ENCODE data around the gene SSBP4. TPM values are rescaled to one million over a fixed set of nuclear protein-coding genes. Genes with fewer than 3 reads are reported as not detected.

SSBP4 gene
- total and polyA plus RNA-seq, 9 donors = 77.1 to 156 (median 118) TPM

- Histone ChIP-seq H3K4me1 (ENCODE audit: control insufficient read depth, insufficient read depth, low read length) (peaks cover 27% of the 10 kb centered on the region), H3K27me3 (ENCODE audit: control insufficient read depth, insufficient read depth, low read length) (peaks cover 29% of the 10 kb centered on the region), H3K4me3 (ENCODE audit: low read length) (no peak overlapping the region), H3K27ac (ENCODE audit: low read length) (no peak overlapping the region), H3K36me3 (ENCODE audit: control insufficient read depth, insufficient read depth, low read length) (no peaks in the 10 kb centered on the region), H3K9me3 (replicated peaks; ENCODE audit: control insufficient read depth, low read depth, low read length) (no peaks in the 10 kb centered on the region)
- 100% methylated on average over 1 of the region's 3 CpGs for WGBS (ENCODE audit: insufficient coverage)
- DNase-seq = no peak
Measured at GRCh38 chr19:18385359-18385674, 33.9 kb upstream of the SSBP4 start.

- peaks cover 21% of the 10 kb centered on the region for H3K4me1 ChIP-seq (ENCODE audit: control insufficient read depth, insufficient read depth, low read length)
Measured at GRCh38 chr19:18385675-18386542, 33.3 kb upstream of the SSBP4 start, which contains the start of gene GDF15. TSS of gene GDF15 (plus strand) at chr19:18386158. CDS start at chr19:18386190, 32 bp downstream.

DNA sequence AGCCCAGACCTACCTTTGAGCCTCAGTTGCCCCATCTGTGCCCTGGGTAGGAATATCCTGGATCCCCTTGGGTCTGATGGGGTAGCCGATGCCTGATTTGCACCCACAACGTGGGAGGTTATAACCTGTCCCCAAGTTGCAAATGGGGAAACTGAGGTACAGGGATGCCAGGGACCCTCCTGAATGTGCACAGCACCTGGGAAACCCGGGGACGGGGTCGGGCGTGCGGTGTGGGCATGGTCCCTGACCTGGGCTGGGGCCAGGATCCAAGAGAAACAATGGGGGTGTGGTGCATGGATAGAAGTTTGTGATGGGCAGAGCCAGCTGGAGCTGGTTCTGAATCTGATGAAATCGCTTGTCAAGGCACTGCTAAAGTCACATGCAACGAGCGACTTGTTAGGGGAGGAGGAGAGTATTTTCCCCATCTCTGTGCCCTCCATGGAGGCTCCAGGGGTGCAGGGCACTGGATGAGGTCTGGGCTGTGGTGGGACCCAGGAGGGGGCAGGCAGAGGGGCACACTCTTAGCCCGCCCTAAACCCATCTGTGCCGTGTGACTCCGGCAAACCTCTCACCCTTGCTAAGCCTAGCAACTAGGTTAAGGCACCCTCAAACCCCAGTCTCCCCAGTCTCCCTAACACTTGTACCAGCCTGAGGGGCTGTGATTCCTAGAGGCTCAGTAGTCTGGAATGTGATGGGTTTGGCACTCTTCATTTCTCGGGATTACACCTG lies 32.5 kb upstream of the SSBP4 start:
- Histone ChIP-seq H3K36me3 (ENCODE audit: control insufficient read depth, insufficient read depth, low read length) (no peaks in the 10 kb centered on the region), H3K4me3 (ENCODE audit: low read length) (no peak overlapping the region), H3K4me1 (ENCODE audit: control insufficient read depth, insufficient read depth, low read length) (peaks cover 21% of the 10 kb centered on the region), H3K9me3 (replicated peaks; ENCODE audit: control insufficient read depth, low read depth, low read length) (peaks cover 2% of the 10 kb centered on the region), H3K27me3 (ENCODE audit: control insufficient read depth, insufficient read depth, low read length) (peaks cover 37% of the 10 kb centered on the region), H3K27ac (ENCODE audit: low read length) (no peak overlapping the region)
- WGBS (ENCODE audit: insufficient coverage) = 82% methylated on average over 10 of the region's 14 CpGs
- no peak for DNase-seq

More at GRCh38 chr19:18385675-18386542, 33.3 kb upstream of the SSBP4 start, which contains the start of gene GDF15:
- DNase-seq = peak; percentile 53
- WGBS (ENCODE audit: insufficient coverage) = 33% methylated on average over 29 of the region's 33 CpGs
- Histone ChIP-seq H3K27ac (ENCODE audit: low read length) (no peak within 1 kb of the TSS), H3K4me3 (ENCODE audit: low read length) (no peak within 1 kb of the TSS), H3K27me3 (ENCODE audit: control insufficient read depth, insufficient read depth, low read length) (peaks cover 35% of the 10 kb centered on the region), H3K9me3 (replicated peaks; ENCODE audit: control insufficient read depth, low read depth, low read length) (peaks cover 2% of the 10 kb centered on the region), H3K36me3 (ENCODE audit: control insufficient read depth, insufficient read depth, low read length) (no peaks in the 10 kb centered on the region)

DNA sequence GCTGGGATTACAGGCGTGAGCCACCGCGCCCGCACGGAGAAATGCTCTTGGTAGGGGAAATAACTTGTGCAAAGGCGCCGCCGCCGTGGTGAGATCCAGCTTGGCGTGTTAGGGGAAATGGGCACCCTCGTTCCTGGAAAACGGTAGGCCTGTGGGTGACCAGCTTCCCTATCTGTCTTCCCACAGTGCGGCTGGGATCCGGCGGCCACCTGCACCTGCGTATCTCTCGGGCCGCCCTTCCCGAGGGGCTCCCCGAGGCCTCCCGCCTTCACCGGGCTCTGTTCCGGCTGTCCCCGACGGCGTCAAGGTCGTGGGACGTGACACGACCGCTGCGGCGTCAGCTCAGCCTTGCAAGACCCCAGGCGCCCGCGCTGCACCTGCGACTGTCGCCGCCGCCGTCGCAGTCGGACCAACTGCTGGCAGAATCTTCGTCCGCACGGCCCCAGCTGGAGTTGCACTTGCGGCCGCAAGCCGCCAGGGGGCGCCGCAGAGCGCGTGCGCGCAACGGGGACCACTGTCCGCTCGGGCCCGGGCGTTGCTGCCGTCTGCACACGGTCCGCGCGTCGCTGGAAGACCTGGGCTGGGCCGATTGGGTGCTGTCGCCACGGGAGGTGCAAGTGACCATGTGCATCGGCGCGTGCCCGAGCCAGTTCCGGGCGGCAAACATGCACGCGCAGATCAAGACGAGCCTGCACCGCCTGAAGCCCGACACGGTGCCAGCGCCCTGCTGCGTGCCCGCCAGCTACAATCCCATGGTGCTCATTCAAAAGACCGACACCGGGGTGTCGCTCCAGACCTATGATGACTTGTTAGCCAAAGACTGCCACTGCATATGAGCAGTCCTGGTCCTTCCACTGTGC lies 30.9 kb upstream of the SSBP4 start:
- peak; percentile 85 for DNase-seq
- no peak overlapping the region for H3K27ac ChIP-seq (ENCODE audit: low read length)
- H3K4me3 ChIP-seq (ENCODE audit: low read length) = peak overlapping the region; percentile 26
- 7% methylated on average over 86 of the region's 86 CpGs for WGBS (ENCODE audit: insufficient coverage)
- H3K4me1 ChIP-seq (ENCODE audit: control insufficient read depth, insufficient read depth, low read length) = peaks cover 21% of the 10 kb centered on the region
- H3K36me3 ChIP-seq (ENCODE audit: control insufficient read depth, insufficient read depth, low read length) = no peaks in the 10 kb centered on the region
- H3K27me3 ChIP-seq (ENCODE audit: control insufficient read depth, insufficient read depth, low read length) = peaks cover 37% of the 10 kb centered on the region
- peaks cover 2% of the 10 kb centered on the region for H3K9me3 ChIP-seq (replicated peaks; ENCODE audit: control insufficient read depth, low read depth, low read length)

DNA sequence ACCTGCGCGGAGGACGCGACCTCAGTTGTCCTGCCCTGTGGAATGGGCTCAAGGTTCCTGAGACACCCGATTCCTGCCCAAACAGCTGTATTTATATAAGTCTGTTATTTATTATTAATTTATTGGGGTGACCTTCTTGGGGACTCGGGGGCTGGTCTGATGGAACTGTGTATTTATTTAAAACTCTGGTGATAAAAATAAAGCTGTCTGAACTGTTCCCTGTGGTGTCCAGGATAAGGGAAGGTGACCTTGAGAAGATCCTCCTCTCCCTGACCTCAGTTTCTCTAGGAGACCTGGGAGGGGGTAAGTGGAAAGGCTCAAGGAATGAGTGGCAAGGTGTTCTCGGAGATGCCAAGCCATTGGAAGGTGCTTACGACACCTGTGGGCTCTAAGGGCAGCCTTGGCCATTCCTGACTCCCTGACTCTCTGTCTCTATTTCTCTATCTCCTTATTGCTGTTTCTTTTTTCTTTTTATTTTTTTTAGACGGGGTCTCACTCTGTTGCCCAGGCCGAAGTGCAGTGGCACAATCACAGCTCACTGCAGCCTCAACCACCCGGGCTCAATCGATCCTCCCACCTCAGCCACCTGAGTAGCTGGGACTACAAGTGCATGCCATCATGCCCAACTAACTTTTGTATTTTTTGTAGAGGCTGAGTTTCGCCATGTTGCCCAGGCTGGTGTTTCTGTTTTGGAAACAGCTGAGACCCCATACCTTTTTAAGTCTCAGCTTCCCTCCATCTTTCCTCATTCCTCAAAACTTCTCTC lies 30.1 kb upstream of the SSBP4 start:
- no peak overlapping the region for H3K27ac ChIP-seq (ENCODE audit: low read length)
- H3K4me3 ChIP-seq (ENCODE audit: low read length) = no peak overlapping the region
- H3K27me3 ChIP-seq (ENCODE audit: control insufficient read depth, insufficient read depth, low read length) = peaks cover 37% of the 10 kb centered on the region
- WGBS (ENCODE audit: insufficient coverage) = 84% methylated on average over 3 of the region's 13 CpGs
- peaks cover 2% of the 10 kb centered on the region for H3K9me3 ChIP-seq (replicated peaks; ENCODE audit: control insufficient read depth, low read depth, low read length)
- DNase-seq = no peak
- H3K4me1 ChIP-seq (ENCODE audit: control insufficient read depth, insufficient read depth, low read length) = peaks cover 21% of the 10 kb centered on the region
- no peaks in the 10 kb centered on the region for H3K36me3 ChIP-seq (ENCODE audit: control insufficient read depth, insufficient read depth, low read length)

GRCh38 chr19:18389726-18390064 lies 29.5 kb upstream of the SSBP4 start:
- H3K36me3 ChIP-seq (ENCODE audit: control insufficient read depth, insufficient read depth, low read length) = no peaks in the 10 kb centered on the region
- H3K27ac ChIP-seq (ENCODE audit: low read length) = no peak overlapping the region
- H3K9me3 ChIP-seq (replicated peaks; ENCODE audit: control insufficient read depth, low read depth, low read length) = peaks cover 2% of the 10 kb centered on the region
- no peak overlapping the region for H3K4me3 ChIP-seq (ENCODE audit: low read length)
- peaks cover 21% of the 10 kb centered on the region for H3K4me1 ChIP-seq (ENCODE audit: control insufficient read depth, insufficient read depth, low read length)
- peaks cover 37% of the 10 kb centered on the region for H3K27me3 ChIP-seq (ENCODE audit: control insufficient read depth, insufficient read depth, low read length)
- no peak for DNase-seq

- peaks cover 37% of the 10 kb centered on the region for H3K27me3 ChIP-seq (ENCODE audit: control insufficient read depth, insufficient read depth, low read length)
- H3K4me1 ChIP-seq (ENCODE audit: control insufficient read depth, insufficient read depth, low read length) = peaks cover 21% of the 10 kb centered on the region
- peaks cover 2% of the 10 kb centered on the region for H3K9me3 ChIP-seq (replicated peaks; ENCODE audit: control insufficient read depth, low read depth, low read length)
- DNase-seq = no peak
- no peaks in the 10 kb centered on the region for H3K36me3 ChIP-seq (ENCODE audit: control insufficient read depth, insufficient read depth, low read length)
- WGBS (ENCODE audit: insufficient coverage) = 84% methylated on average over 2 of the region's 6 CpGs
- H3K4me3 ChIP-seq (ENCODE audit: low read length) = no peak overlapping the region
- H3K27ac ChIP-seq (ENCODE audit: low read length) = no peak overlapping the region
Measured at GRCh38 chr19:18390065-18390907, 28.9 kb upstream of the SSBP4 start.

DNA sequence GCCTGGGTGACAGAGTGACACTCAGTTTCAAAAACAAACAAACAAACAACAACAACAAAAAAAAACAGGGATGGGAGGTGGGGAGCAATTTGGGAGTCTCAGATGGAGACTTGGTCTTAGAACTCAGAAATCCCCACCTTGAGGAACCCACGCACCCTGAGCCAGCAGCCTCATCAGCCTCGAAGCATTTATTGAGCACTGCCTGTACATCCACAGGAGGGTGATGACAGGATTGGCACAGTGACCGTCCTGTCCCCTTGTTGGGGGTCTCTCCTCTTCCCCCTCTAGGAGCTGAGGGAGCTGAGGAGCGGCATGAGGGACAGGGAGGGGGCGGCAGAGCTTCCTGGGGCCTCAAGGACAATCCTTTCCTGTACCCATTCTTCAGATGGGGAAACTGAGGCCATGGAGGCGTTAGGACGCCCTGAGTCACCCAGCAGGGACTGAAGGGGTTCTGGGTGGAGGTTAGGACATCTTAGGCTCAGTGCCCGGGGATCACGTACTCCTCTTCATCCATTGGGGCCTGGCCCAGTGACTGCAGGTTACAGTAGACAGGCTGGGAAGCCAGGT lies 27.6 kb upstream of the SSBP4 start:
- peaks cover 34% of the 10 kb centered on the region for H3K27me3 ChIP-seq (ENCODE audit: control insufficient read depth, insufficient read depth, low read length)
- 81% methylated on average over 3 of the region's 9 CpGs for WGBS (ENCODE audit: insufficient coverage)
- peaks cover 2% of the 10 kb centered on the region for H3K9me3 ChIP-seq (replicated peaks; ENCODE audit: control insufficient read depth, low read depth, low read length)
- H3K27ac ChIP-seq (ENCODE audit: low read length) = no peak overlapping the region
- DNase-seq = no peak
- H3K36me3 ChIP-seq (ENCODE audit: control insufficient read depth, insufficient read depth, low read length) = no peaks in the 10 kb centered on the region
- H3K4me3 ChIP-seq (ENCODE audit: low read length) = no peak overlapping the region
- peaks cover 14% of the 10 kb centered on the region for H3K4me1 ChIP-seq (ENCODE audit: control insufficient read depth, insufficient read depth, low read length)

GRCh38 chr19:18392417-18392816 lies 26.8 kb upstream of the SSBP4 start:
- H3K4me1 ChIP-seq (ENCODE audit: control insufficient read depth, insufficient read depth, low read length) = peaks cover 18% of the 10 kb centered on the region
- no peaks in the 10 kb centered on the region for H3K36me3 ChIP-seq (ENCODE audit: control insufficient read depth, insufficient read depth, low read length)
- H3K4me3 ChIP-seq (ENCODE audit: low read length) = no peak overlapping the region
- peak overlapping the region; percentile 1 for H3K27ac ChIP-seq (ENCODE audit: low read length)
- peaks cover 33% of the 10 kb centered on the region for H3K27me3 ChIP-seq (ENCODE audit: control insufficient read depth, insufficient read depth, low read length)
- DNase-seq = peak; percentile 54
- WGBS (ENCODE audit: insufficient coverage) = no CpG with 5 or more reads among the region's 11 CpGs
- H3K9me3 ChIP-seq (replicated peaks; ENCODE audit: control insufficient read depth, low read depth, low read length) = peaks cover 2% of the 10 kb centered on the region

Measured in muscle of leg (tissue), 11 donors.